HG02759 (cell line): ENCODE data around the gene PRMT9.
A peak's percentile ranks its signal among the peaks of the same experiment; 100 is the strongest.

Source experiments
- ATAC-seq: cut with Tn5 transposase; IDR thresholded peaks from one replicate; pipeline ENCODE4 v1.9.1; 2021; ENCODE audit warnings: mild to moderate bottlenecking, moderate library complexity; ENCODE audit not compliant: unreplicated experiment

The PRMT9 gene

GRCh38 chr4:147625733-147626132, 58.2 kb downstream of the PRMT9 start:
- no peak for ATAC-seq

- no peak for ATAC-seq
Observed at GRCh38 chr4:147620315-147620714, 63.6 kb downstream of the PRMT9 start.

- peak; percentile 14 for ATAC-seq
Observed at GRCh38 chr4:147617841-147618691, 65.9 kb downstream of the PRMT9 start.

GRCh38 chr4:147617173-147617840, 66.7 kb downstream of the PRMT9 start, which contains the start of gene TMEM184C:
TMEM184C (plus strand) TSS chr4:147617397; CDS start chr4:147617957, 560 bp downstream.
- peak; percentile 100 for ATAC-seq

GRCh38 chr4:147616849-147617172, 67.2 kb downstream of the PRMT9 start:
- ATAC-seq = peak; percentile 15

DNA sequence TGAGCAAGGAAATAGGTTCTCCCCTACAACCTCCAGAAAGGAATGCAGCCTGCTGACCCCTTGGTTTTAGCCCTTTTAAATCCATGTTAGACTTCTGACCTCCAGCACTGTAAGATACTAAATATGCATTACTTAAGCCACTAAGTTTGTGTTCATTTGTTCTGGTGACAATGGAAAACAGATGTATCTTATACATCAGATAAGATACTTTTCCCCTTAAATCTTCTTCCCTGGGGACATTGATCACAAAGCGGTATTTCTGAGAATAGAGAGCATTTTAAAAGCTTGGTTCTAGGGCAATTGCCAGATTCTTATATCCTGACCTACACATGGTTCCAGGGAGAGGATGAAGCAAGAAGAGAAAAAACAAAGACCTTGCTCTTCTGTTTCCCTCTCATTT, 73.3 kb downstream of the PRMT9 start:
- no peak for ATAC-seq

DNA sequence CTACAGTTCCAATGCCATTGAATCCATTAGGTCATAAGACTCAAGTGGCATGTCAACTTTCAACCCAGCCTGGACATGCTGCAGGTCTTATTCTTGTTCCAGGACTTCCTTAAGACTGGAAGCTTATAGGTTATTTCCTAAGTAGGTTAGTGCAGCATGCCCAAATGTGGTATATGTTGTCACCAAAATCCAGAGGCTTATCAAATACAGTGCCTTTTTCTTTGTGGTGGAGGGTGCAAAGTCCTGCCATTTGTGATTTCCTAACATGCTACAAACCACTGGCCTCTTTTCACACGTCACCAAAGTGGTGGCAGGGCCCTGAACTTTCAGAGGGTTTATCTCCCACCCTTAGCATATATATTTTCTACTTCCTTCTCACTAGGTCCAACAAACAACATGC, 76.5 kb downstream of the PRMT9 start:
- no peak for ATAC-seq

GRCh38 chr4:147605499-147605898, 78.5 kb downstream of the PRMT9 start:
- ATAC-seq = no peak

- no peak for ATAC-seq
Observed at GRCh38 chr4:147599769-147600168, 84.2 kb downstream of the PRMT9 start.

DNA sequence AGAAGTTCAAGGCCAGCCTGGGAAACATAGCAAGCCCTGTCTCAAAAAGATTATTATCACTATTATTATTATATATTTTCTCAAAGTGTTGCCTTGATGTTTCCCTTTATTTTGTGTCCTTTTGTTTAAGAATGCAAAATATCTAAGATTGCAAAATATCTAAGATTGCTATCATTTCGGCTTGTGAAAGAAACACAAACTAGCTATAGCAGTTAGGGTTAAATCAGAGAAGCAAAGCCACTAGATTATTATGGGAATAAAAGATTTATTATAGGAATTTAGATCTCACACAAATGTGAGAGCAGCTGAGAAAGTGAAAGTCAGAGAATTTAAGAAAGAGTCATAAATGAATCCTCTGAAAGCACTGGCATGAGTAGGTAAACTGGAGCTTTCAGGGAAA, 84.8 kb downstream of the PRMT9 start:
- no peak for ATAC-seq

DNA sequence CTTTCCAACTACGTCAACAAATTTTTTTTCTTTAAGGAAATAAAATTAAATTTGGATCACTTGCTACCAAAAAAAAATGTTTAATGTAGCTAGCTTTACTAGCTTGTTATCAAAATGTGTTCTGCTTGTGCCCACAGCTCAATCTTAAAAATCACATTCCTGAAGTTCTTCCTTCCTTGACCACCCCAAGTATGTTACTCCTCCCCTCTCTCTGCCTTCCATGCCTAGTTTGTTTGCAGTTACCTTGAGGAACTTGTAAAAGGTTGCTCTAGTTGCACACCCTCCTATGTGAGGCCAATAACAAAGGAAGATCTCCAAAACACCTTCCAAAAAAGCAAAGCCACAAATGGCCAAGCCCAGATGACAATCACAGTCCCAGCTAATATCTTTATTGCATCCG, 86.4 kb downstream of the PRMT9 start:
- no peak for ATAC-seq

DNA sequence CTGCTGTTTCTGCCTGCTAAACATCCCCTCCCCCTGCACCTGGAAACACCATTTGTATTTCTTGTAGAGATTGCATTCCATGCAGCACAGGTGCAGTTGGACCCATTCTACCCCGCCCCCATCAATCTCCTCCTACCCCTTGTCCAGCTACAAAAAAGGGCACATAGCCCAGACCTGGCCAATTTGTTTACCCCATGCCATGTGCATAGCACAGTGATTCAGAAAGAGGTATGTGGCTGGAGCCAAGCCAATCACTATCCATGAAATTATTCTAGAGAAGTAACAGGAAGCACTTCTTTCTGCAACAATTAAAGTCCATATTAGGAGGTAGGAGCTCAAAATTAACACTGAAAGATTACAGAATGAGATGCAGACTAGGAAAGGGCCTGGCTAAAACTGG, 87.0 kb downstream of the PRMT9 start:
- no peak for ATAC-seq

DNA sequence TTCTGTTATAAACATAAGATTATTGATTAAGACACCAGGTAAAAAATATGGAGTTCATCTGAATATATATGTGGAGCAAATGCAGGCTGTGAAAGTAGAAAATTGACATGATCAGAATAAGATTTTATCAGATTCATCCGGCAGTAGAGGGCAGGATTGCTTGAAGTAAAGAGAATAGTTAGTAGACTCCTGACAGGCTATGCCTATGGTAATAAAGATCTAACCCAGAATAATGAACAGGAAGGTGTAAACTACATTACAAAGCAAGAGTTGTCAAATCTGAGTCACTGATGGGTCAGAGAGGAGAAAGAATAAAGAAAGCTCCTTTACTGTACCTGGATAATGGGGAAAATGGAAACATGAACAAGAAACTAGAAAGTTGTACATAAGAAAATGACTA, 87.6 kb downstream of the PRMT9 start:
- no peak for ATAC-seq

GRCh38 chr4:147594578-147594977, 89.4 kb downstream of the PRMT9 start:
- no peak for ATAC-seq

- ATAC-seq = no peak
Observed at GRCh38 chr4:147594107-147594506, 89.9 kb downstream of the PRMT9 start.

- no peak for ATAC-seq
Observed at GRCh38 chr4:147591106-147591505, 92.9 kb downstream of the PRMT9 start.

- peak; percentile 60 for ATAC-seq
Observed at GRCh38 chr4:147590249-147590920, 93.6 kb downstream of the PRMT9 start.

GRCh38 chr4:147589586-147589985, 94.4 kb downstream of the PRMT9 start:
- no peak for ATAC-seq
